ENCODE data around the gene IL2RA.
A peak's percentile ranks its signal among the peaks of the same experiment; 100 is the strongest.
"Not testable (repeated sequence)": the region's sequence is repeated elsewhere in the genome, so short reads cannot be mapped to it uniquely, and the experiment has no call there.

The IL2RA gene

GRCh38 chr10:6062101-6062771, at the start of gene IL2RA:
IL2RA (minus strand) TSS chr10:6062367; CDS start chr10:6062151, 216 bp downstream.
- Mint-ChIP-seq H3K9me3 (no peaks in the 10 kb centered on the region), H3K4me1 (peaks cover 71% of the 10 kb centered on the region), H3K27me3 (no peaks in the 10 kb centered on the region), H3K36me3 (peaks cover 8% of the 10 kb centered on the region), H3K4me3 (peak within 1 kb of the TSS; percentile 97), H3K27ac (peak within 1 kb of the TSS; percentile 93)
- ATAC-seq: peak; percentile 68

GRCh38 chr10:6110136-6110535, 48.0 kb upstream of the IL2RA start:
- Mint-ChIP-seq H3K36me3 (peaks cover 78% of the 10 kb centered on the region), H3K4me1 (peaks cover 20% of the 10 kb centered on the region), H3K9me3 (no peaks in the 10 kb centered on the region), H3K4me3 (no peak overlapping the region), H3K27ac (no peak overlapping the region), H3K27me3 (no peaks in the 10 kb centered on the region)
- ATAC-seq: no peak

- no peak for ATAC-seq
- H3K4me1 Mint-ChIP-seq: peaks cover 15% of the 10 kb centered on the region
- peaks cover 80% of the 10 kb centered on the region for H3K36me3 Mint-ChIP-seq
- no peaks in the 10 kb centered on the region for H3K27me3 Mint-ChIP-seq
- no peaks in the 10 kb centered on the region for H3K9me3 Mint-ChIP-seq
- no peak overlapping the region for H3K4me3 Mint-ChIP-seq
- H3K27ac Mint-ChIP-seq: no peak overlapping the region
These were observed 47.2 kb upstream of the IL2RA start for GRCh38 chr10:6109444-6109775.

GRCh38 chr10:6108631-6109443, 46.7 kb upstream of the IL2RA start:
- no peaks in the 10 kb centered on the region for H3K9me3 Mint-ChIP-seq
- peaks cover 79% of the 10 kb centered on the region for H3K36me3 Mint-ChIP-seq
- H3K27me3 Mint-ChIP-seq: no peaks in the 10 kb centered on the region
- H3K4me1 Mint-ChIP-seq: peaks cover 13% of the 10 kb centered on the region
- no peak overlapping the region for H3K4me3 Mint-ChIP-seq
- H3K27ac Mint-ChIP-seq: peak overlapping the region; percentile 55
- no peak for ATAC-seq

- peaks cover 76% of the 10 kb centered on the region for H3K36me3 Mint-ChIP-seq
- peaks cover 13% of the 10 kb centered on the region for H3K4me1 Mint-ChIP-seq
- no peak overlapping the region for H3K4me3 Mint-ChIP-seq
- no peaks in the 10 kb centered on the region for H3K27me3 Mint-ChIP-seq
- no peak overlapping the region for H3K27ac Mint-ChIP-seq
- no peaks in the 10 kb centered on the region for H3K9me3 Mint-ChIP-seq
- ATAC-seq: no peak
These were observed 45.9 kb upstream of the IL2RA start for GRCh38 chr10:6108072-6108471.

GRCh38 chr10:6107616-6108015, 45.4 kb upstream of the IL2RA start:
- H3K27ac Mint-ChIP-seq, H3K27me3 Mint-ChIP-seq: not testable (repeated sequence)

GRCh38 chr10:6103591-6103990, 41.4 kb upstream of the IL2RA start:
- Mint-ChIP-seq H3K4me3 (no peak overlapping the region), H3K27me3 (no peaks in the 10 kb centered on the region), H3K4me1 (peaks cover 24% of the 10 kb centered on the region)

More at GRCh38 chr10:6107616-6108015, 45.4 kb upstream of the IL2RA start:
- H3K9me3 Mint-ChIP-seq, ATAC-seq, H3K4me3 Mint-ChIP-seq: not testable (repeated sequence)
- H3K4me1 Mint-ChIP-seq: peaks cover 13% of the 10 kb centered on the region
- peaks cover 75% of the 10 kb centered on the region for H3K36me3 Mint-ChIP-seq

GRCh38 chr10:6102128-6102527, 40.0 kb upstream of the IL2RA start:
- Mint-ChIP-seq H3K27me3 (no peaks in the 10 kb centered on the region), H3K27ac (peak overlapping the region; percentile 42), H3K4me3 (no peak overlapping the region), H3K36me3 (peaks cover 58% of the 10 kb centered on the region), H3K9me3 (no peaks in the 10 kb centered on the region), H3K4me1 (peaks cover 28% of the 10 kb centered on the region)
- ATAC-seq: no peak

More at GRCh38 chr10:6103591-6103990, 41.4 kb upstream of the IL2RA start:
- Mint-ChIP-seq H3K9me3 (no peaks in the 10 kb centered on the region), H3K36me3 (peaks cover 53% of the 10 kb centered on the region), H3K27ac (no peak overlapping the region)
- no peak for ATAC-seq

- Mint-ChIP-seq H3K9me3 (no peaks in the 10 kb centered on the region), H3K4me1 (peaks cover 32% of the 10 kb centered on the region), H3K4me3 (no peak overlapping the region), H3K27me3 (no peaks in the 10 kb centered on the region), H3K36me3 (peaks cover 54% of the 10 kb centered on the region), H3K27ac (peak overlapping the region; percentile 54)
- peak; percentile 77 for ATAC-seq
These were observed 39.0 kb upstream of the IL2RA start for GRCh38 chr10:6101181-6101580.

GRCh38 chr10:6100370-6100769, 38.2 kb upstream of the IL2RA start:
- Mint-ChIP-seq H3K27me3 (no peaks in the 10 kb centered on the region), H3K27ac (peak overlapping the region; percentile 54), H3K9me3 (no peaks in the 10 kb centered on the region), H3K36me3 (peaks cover 48% of the 10 kb centered on the region), H3K4me1 (peaks cover 40% of the 10 kb centered on the region), H3K4me3 (no peak overlapping the region)
- no peak for ATAC-seq

GRCh38 chr10:6098156-6098555, 36.0 kb upstream of the IL2RA start:
- Mint-ChIP-seq H3K27ac (no peak overlapping the region), H3K4me3 (no peak overlapping the region), H3K27me3 (no peaks in the 10 kb centered on the region), H3K4me1 (peaks cover 62% of the 10 kb centered on the region), H3K9me3 (no peaks in the 10 kb centered on the region), H3K36me3 (peaks cover 42% of the 10 kb centered on the region)
- no peak for ATAC-seq

GRCh38 chr10:6097063-6097462, 34.9 kb upstream of the IL2RA start:
- Mint-ChIP-seq H3K4me1 (peaks cover 70% of the 10 kb centered on the region), H3K36me3 (peaks cover 41% of the 10 kb centered on the region), H3K4me3 (no peak overlapping the region)

GRCh38 chr10:6095810-6096570, 33.8 kb upstream of the IL2RA start:
- no peaks in the 10 kb centered on the region for H3K9me3 Mint-ChIP-seq
- ATAC-seq: no peak
- H3K36me3 Mint-ChIP-seq: peaks cover 41% of the 10 kb centered on the region
- no peak overlapping the region for H3K4me3 Mint-ChIP-seq
- H3K27ac Mint-ChIP-seq: no peak overlapping the region
- H3K27me3 Mint-ChIP-seq: no peaks in the 10 kb centered on the region
- H3K4me1 Mint-ChIP-seq: peaks cover 73% of the 10 kb centered on the region

More at GRCh38 chr10:6097063-6097462, 34.9 kb upstream of the IL2RA start:
- Mint-ChIP-seq H3K27me3 (no peaks in the 10 kb centered on the region), H3K27ac (peak overlapping the region; percentile 15), H3K9me3 (no peaks in the 10 kb centered on the region)
- ATAC-seq: no peak

- ATAC-seq: no peak
- Mint-ChIP-seq H3K36me3 (peaks cover 26% of the 10 kb centered on the region), H3K4me1 (peaks cover 85% of the 10 kb centered on the region), H3K4me3 (no peak overlapping the region), H3K27me3 (no peaks in the 10 kb centered on the region), H3K9me3 (no peaks in the 10 kb centered on the region), H3K27ac (no peak overlapping the region)
These were observed 30.6 kb upstream of the IL2RA start for GRCh38 chr10:6092731-6093130.

GRCh38 chr10:6091630-6092029, 29.5 kb upstream of the IL2RA start:
- H3K9me3 Mint-ChIP-seq: no peaks in the 10 kb centered on the region
- peaks cover 88% of the 10 kb centered on the region for H3K4me1 Mint-ChIP-seq
- no peak for ATAC-seq
- H3K27ac Mint-ChIP-seq: no peak overlapping the region
- no peak overlapping the region for H3K4me3 Mint-ChIP-seq
- H3K36me3 Mint-ChIP-seq: peaks cover 16% of the 10 kb centered on the region
- H3K27me3 Mint-ChIP-seq: no peaks in the 10 kb centered on the region

Data from stimulated activated memory B cell treated with anti-CD40 and anti-IgM and Interleukin-4, amounts not matched to agents 10 μg/mL and 1 μg/mL and 100 μg/mL, for 72 hours (primary cell).